ENCODE measurements around the gene ZBP1.
A peak's percentile ranks its signal among the peaks of the same experiment; 100 is the strongest.
"Not testable (repeated sequence)": the region's sequence is repeated elsewhere in the genome, so short reads cannot be mapped to it uniquely, and the experiment has no call there.

Gene ZBP1

DNA sequence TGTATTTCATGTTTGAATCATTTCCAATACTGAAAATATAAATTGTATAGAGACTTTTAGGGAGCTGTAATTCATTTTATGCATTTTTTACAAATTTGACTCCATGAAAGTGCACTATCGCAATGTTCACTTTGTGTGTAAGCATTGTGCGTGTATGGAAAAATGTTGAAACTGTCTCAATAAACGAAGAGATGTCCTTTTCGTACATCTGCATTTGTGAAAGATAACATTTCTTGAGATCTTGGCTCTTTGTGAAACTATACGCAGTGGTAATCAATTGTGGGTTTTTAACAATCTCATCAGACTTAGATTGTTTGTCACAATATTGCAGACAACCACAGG is 18.6 kb upstream of the ZBP1 start:
- DNase-seq (ENCODE audit: low spot score in 2 of 2) = no peak
- H3K27me3 ChIP-seq (ENCODE audit: low read depth) = peaks cover 7% of the 10 kb centered on the region
- in situ Hi-C loops (cut with MboI; ENCODE audit: low sequenced_read_pairs) = no loop called here

DNA sequence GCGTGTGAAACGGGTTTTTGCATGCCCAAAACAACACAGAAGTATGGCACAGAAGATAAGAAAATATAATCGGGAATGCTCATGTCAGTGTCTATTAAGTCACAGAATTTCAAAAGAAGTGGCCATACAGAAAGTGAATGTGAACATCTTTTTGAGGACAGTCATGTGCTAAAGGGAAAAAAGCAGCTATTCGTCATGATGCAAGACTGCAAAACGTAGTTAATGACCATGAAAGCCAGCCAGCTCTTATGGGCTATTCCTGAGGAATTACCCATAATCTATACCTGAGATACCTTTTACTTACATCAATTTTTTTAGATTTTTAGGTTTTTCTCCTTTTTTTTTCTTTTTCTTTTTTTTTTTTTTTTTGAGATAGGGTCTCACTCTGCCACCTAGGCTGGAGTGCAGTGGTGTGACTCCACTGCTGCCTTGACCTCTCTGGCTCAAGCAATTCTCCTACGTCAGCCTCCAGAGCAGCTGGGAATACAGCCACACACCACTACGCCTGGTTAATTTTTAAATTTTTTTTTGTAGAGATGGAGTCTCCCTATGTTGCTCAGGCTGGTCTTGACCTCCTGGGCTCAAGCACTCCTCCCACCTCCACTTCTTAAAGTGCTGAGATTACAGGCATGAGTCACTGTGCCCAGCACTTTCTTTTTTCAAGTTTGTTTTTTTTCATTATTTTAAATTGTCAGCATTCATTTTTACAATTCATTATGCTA is 18.1 kb upstream of the ZBP1 start:
- H3K4me3 ChIP-seq = no peak overlapping the region
- no peaks in the 10 kb centered on the region for H3K36me3 ChIP-seq (replicated peaks)
- no peaks in the 10 kb centered on the region for H3K9me3 ChIP-seq
- no peaks in the 10 kb centered on the region for H3K4me1 ChIP-seq
- no peak for DNase-seq (ENCODE audit: low spot score in 2 of 2)
- in situ Hi-C loops (cut with MboI; ENCODE audit: low sequenced_read_pairs) = no loop called here
- peaks cover 7% of the 10 kb centered on the region for H3K27me3 ChIP-seq (ENCODE audit: low read depth)

More for the DNA sequence above, 18.6 kb upstream of the ZBP1 start:
- Histone ChIP-seq H3K4me3 (no peak overlapping the region), H3K36me3 (replicated peaks) (no peaks in the 10 kb centered on the region), H3K4me1 (no peaks in the 10 kb centered on the region), H3K9me3 (no peaks in the 10 kb centered on the region)

DNA sequence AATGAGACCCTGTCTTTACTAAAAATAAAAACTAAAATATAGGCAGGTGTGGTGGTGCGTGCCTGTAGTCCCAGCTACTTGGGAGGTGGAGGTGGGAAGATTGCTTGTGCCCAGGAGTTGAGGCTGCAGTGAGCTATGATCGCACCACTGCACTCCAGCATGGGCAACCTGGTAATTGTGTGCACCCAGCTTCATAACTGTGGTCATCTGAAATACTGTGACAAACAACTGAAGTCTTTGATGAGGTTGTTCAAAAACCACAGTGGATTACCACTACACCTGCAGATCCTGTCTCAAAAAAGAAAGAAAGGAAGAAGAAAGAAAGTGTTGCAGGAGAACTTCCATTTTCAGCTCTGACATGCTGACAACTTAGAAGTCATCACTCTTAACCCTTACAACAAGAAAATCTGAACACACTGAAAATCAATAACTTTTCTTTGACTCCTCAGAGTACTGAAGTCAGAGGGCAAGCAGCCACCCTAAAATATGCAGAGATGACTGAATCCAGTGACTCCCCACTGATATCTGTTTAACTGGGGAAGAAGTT is 13.8 kb upstream of the ZBP1 start:
- no peaks in the 10 kb centered on the region for H3K36me3 ChIP-seq (replicated peaks)
- H3K9me3 ChIP-seq = no peaks in the 10 kb centered on the region
- DNase-seq (ENCODE audit: low spot score in 2 of 2) = no peak
- no peaks in the 10 kb centered on the region for H3K4me1 ChIP-seq
- H3K27me3 ChIP-seq (ENCODE audit: low read depth) = peaks cover 8% of the 10 kb centered on the region
- in situ Hi-C loops (cut with MboI; ENCODE audit: low sequenced_read_pairs) = no loop called here
- no peak overlapping the region for H3K4me3 ChIP-seq

DNA sequence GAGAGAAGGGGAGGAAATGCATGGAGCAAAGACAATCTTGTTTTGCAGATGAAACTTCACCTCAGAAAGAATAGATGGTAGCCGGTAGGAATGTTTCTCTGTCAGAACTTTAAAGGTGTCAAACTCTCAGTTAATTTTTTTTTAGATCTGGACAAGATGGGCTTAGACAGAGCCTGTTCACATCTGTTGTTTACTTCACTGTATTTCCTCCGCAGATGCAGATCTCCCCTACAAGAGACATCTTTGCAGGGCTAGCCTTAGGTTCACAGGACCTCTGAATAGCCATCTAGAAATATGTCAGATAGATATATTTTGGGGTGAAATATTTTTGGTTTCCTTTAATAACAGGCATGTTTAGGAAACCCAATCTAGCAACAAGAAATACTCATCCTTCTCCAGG is 12.1 kb upstream of the ZBP1 start:
- no peak for DNase-seq (ENCODE audit: low spot score in 2 of 2)

DNA sequence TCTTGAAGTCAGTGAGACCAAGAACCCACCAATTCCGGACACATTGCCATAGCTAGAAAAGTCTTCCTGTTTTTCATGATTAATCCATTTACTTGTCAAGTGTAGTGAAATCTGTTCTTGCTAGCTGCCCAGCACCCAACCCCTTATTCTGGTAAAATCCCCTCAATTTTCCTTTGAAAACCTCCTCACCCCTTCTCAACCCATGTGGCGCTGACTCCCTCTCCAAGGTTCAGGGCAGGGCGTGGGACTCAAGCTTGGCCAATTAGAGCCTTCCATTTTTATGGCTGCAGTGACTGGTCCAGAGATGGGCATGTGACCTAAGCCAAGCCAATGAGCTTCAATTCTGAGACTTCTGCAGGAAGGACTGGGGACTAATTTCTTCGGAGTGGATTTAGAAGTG is 9.8 kb upstream of the ZBP1 start:
- H3K4me3 ChIP-seq = no peak overlapping the region
- no peaks in the 10 kb centered on the region for H3K4me1 ChIP-seq
- in situ Hi-C loops (cut with MboI; ENCODE audit: low sequenced_read_pairs) = no loop called here
- H3K27me3 ChIP-seq (ENCODE audit: low read depth) = 0 out of 2 replicates have a peak, but pooled peaks cover 3% of the 10 kb centered on the region
- no peaks in the 10 kb centered on the region for H3K9me3 ChIP-seq
- H3K36me3 ChIP-seq (replicated peaks) = no peaks in the 10 kb centered on the region
- no peak for DNase-seq (ENCODE audit: low spot score in 2 of 2)

More for the DNA sequence above, 12.1 kb upstream of the ZBP1 start:
- H3K9me3 ChIP-seq = no peaks in the 10 kb centered on the region
- in situ Hi-C loops (cut with MboI; ENCODE audit: low sequenced_read_pairs) = no loop called here
- H3K4me3 ChIP-seq = no peak overlapping the region
- peaks cover 5% of the 10 kb centered on the region; the same call in 1 of the 2 replicates for H3K27me3 ChIP-seq (ENCODE audit: low read depth)
- H3K36me3 ChIP-seq (replicated peaks) = no peaks in the 10 kb centered on the region
- H3K4me1 ChIP-seq = no peaks in the 10 kb centered on the region

DNA sequence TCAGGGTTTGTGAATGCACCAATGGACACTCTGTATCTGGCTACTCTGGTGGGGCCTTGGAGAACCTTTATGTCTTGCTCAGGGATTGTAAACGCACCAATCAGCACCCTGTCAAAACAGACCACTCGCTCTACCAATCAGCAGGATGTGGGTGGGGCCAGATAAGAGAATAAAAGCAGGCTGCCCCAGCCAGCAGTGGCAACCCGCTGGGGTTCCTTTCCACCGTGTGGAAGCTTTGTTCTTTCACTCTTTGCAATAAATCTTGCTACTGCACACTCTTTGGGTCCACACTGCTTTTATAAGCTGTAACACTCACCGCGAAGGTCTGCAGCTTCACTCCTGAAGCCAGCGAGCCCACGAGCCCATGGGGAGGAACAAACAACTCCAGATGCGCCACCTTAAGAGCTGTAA is 9.3 kb upstream of the ZBP1 start:
- H3K27me3 ChIP-seq (ENCODE audit: low read depth); H3K4me1 ChIP-seq; H3K36me3 ChIP-seq (replicated peaks); H3K9me3 ChIP-seq; H3K4me3 ChIP-seq; in situ Hi-C loops (cut with MboI; ENCODE audit: low sequenced_read_pairs); DNase-seq (ENCODE audit: low spot score in 2 of 2): not testable (repeated sequence)

DNA sequence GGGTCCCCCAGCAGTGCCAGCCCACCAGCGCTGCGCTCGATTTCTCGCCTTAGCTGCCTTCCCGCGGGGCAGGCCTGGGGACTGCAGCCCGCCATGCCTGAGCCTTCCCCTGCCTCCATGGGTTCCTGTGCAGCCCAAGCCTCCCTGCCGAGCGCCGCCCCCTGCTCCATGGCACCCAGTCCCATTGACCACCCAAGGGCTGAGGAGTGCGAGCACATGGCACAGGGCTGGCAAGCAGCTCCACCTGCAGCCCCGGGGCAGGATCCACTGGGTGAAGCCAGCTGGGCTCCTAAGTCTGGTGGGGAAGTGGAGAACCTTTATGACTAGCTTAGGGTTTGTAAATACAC is 8.7 kb upstream of the ZBP1 start:
- not testable (repeated sequence) for DNase-seq (ENCODE audit: low spot score in 2 of 2)

DNA sequence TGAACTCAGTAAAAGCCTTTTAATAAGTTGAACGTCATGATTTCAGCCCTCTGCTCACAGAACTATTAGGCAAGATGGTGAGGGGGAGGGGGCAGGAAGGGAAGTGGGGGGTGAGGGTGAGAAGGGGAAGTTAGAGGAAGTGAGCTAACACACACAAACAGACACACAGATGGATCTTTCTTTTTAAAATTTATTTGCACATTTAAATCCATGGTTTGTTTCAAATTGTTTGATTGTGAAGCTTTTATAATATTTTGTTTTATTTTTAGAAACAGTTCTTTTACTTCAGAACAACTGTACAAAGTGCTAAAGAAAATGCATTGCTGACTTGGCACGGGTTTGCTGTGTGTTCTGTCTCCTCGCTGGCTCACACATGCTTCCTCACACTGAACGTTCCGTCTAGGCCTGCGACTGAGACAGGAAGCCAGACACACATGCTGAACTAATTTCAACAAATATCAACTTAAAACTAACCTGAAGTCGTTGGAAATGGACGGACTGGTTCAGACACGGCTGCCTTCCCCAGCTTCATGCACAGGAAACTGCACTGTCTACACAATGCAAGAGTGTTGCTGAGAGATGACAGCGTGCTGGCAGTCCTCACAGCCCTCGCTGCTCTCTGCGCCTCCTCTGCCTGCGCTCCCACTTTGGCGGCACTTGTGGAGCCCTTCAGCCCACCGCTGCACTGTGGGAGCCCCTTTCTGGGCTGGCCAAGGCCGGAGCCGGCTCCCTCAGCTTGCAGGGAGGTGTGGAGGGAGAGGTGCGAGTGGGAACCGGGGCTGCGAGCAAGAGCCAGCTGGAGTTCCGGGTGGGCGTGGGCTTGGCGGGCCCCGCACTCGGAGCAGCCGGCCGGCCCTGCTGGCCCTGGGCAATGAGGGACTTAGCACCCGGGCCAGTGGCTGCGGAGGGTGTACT is 8.1 kb upstream of the ZBP1 start:
- in situ Hi-C loops (cut with MboI; ENCODE audit: low sequenced_read_pairs) = no loop called here
- Histone ChIP-seq H3K9me3 (no peaks in the 10 kb centered on the region), H3K4me3 (no peak overlapping the region), H3K4me1 (no peaks in the 10 kb centered on the region), H3K27me3 (ENCODE audit: low read depth) (0 out of 2 replicates have a peak, but pooled peaks cover 3% of the 10 kb centered on the region), H3K36me3 (replicated peaks) (no peaks in the 10 kb centered on the region)
- DNase-seq (ENCODE audit: low spot score in 2 of 2) = no peak

More for the DNA sequence above, 8.7 kb upstream of the ZBP1 start:
- H3K36me3 ChIP-seq (replicated peaks); H3K4me3 ChIP-seq; H3K4me1 ChIP-seq; H3K27me3 ChIP-seq (ENCODE audit: low read depth); H3K9me3 ChIP-seq; in situ Hi-C loops (cut with MboI; ENCODE audit: low sequenced_read_pairs): not testable (repeated sequence)

DNA sequence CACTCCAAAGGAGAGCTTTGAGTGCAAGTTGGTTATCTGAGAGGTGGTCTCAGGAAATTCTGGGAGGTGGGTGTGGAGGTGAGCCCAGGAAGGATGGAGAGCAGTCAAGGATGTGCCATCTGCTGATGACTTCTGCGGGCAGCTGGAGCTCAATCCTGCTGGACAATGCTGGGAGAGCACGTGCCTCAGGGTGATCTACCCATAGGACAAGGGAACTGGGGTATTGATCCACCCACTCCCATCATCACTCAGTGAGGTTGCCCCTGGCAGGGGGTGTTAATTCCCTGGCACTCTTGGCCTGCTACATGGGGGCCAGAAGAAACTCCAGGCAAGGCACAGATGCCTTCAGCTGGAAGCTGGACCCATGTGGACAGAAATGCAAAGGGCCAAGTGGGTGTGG is 7.1 kb upstream of the ZBP1 start:
- in situ Hi-C loops (cut with MboI; ENCODE audit: low sequenced_read_pairs) = no loop called here
- Histone ChIP-seq H3K36me3 (replicated peaks) (no peaks in the 10 kb centered on the region), H3K4me3 (no peak overlapping the region), H3K27me3 (ENCODE audit: low read depth) (no peaks in the 10 kb centered on the region), H3K4me1 (no peaks in the 10 kb centered on the region), H3K9me3 (no peaks in the 10 kb centered on the region)
- no peak for DNase-seq (ENCODE audit: low spot score in 2 of 2)

DNA sequence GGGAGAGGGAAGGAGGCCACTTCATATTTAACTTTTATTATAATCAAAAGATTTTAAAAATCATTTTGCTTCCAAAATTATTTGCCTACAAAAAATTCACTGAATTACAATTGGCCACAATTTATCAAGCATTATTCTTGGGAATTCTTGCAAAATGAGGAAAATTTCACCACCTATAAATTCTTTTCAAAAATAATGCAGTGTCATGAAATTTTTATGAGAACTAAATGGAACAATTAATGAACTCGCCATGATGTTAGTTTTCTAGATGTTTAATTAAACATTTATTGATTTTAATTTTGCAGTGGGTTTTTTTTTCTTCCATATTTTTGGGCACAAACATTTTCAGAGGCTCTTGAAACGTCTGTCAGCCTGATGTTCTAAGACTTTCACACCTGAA is 5.8 kb upstream of the ZBP1 start:
- H3K9me3 ChIP-seq = no peaks in the 10 kb centered on the region
- no peaks in the 10 kb centered on the region for H3K4me1 ChIP-seq
- no peaks in the 10 kb centered on the region for H3K36me3 ChIP-seq (replicated peaks)
- no peak overlapping the region for H3K4me3 ChIP-seq
- DNase-seq (ENCODE audit: low spot score in 2 of 2) = no peak
- in situ Hi-C loops (cut with MboI; ENCODE audit: low sequenced_read_pairs) = no loop called here
- peaks cover 4% of the 10 kb centered on the region; the same call in 1 of the 2 replicates for H3K27me3 ChIP-seq (ENCODE audit: low read depth)

DNA sequence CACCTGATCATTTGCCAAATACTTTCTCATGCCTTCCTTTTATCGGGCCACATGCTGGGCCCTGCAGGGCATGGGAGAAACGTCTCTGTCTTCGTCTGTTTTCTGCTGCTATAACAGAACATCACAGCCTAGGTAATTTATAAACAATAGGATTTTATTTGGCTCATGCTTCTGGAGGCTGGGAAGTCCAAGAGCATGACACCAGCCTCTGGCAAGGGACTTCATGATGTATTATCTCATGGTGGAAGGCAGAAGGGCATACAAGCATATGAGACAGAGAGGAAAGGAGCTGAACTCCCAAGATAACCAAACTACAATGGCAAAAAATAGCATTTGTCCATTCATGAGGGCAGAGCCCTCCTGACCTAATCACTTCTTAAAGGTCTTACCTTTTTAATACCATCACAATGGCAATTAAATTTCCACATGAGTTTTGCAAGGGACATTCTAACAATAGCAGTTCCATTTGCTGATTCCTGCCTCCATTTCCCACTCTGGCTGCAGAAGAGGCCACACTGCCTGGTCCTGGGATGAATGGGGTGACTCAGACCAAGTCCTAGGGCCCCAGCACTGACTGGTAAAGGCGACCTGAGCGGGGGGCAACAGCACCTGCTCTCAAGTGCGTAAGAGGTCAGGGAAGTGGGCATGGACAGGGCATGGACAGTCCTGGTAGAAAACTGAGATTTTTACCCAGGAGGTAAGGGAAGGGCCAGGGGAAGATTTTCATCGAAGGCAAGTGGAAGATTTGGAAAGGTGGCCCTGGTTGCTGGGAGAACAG is 5.1 kb upstream of the ZBP1 start:
- Histone ChIP-seq H3K4me3 (no peak overlapping the region), H3K9me3 (no peaks in the 10 kb centered on the region), H3K36me3 (replicated peaks) (no peaks in the 10 kb centered on the region), H3K4me1 (no peaks in the 10 kb centered on the region), H3K27me3 (ENCODE audit: low read depth) (peaks cover 8% of the 10 kb centered on the region; the same call in 1 of the 2 replicates)
- in situ Hi-C loops (cut with MboI; ENCODE audit: low sequenced_read_pairs) = no loop called here
- no peak for DNase-seq (ENCODE audit: low spot score in 2 of 2)

DNA sequence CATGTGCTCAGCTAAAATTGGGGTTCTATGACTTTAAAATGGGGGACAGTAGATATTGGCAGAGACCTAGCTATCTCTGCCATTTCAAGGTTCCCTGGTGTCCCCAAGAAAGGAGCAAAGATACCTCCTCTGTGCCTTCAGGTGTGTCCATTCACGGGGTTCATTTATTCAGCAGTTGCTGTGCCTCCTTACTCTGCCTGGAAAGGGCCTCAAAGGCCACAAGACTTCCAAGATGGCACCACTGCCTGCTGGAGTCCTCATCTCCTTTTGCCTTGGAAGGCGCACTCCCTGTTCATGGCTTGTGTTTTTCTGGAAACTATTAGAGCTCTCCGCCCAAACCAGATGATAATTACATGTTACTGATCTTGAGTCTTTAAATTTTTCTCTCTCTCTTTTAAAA is 3.9 kb upstream of the ZBP1 start:
- H3K4me1 ChIP-seq = no peaks in the 10 kb centered on the region
- no peaks in the 10 kb centered on the region for H3K9me3 ChIP-seq
- in situ Hi-C loops (cut with MboI; ENCODE audit: low sequenced_read_pairs) = no loop called here
- no peak for DNase-seq (ENCODE audit: low spot score in 2 of 2)
- H3K4me3 ChIP-seq = no peak overlapping the region
- H3K27me3 ChIP-seq (ENCODE audit: low read depth) = peaks cover 19% of the 10 kb centered on the region
- H3K36me3 ChIP-seq (replicated peaks) = no peaks in the 10 kb centered on the region

DNA sequence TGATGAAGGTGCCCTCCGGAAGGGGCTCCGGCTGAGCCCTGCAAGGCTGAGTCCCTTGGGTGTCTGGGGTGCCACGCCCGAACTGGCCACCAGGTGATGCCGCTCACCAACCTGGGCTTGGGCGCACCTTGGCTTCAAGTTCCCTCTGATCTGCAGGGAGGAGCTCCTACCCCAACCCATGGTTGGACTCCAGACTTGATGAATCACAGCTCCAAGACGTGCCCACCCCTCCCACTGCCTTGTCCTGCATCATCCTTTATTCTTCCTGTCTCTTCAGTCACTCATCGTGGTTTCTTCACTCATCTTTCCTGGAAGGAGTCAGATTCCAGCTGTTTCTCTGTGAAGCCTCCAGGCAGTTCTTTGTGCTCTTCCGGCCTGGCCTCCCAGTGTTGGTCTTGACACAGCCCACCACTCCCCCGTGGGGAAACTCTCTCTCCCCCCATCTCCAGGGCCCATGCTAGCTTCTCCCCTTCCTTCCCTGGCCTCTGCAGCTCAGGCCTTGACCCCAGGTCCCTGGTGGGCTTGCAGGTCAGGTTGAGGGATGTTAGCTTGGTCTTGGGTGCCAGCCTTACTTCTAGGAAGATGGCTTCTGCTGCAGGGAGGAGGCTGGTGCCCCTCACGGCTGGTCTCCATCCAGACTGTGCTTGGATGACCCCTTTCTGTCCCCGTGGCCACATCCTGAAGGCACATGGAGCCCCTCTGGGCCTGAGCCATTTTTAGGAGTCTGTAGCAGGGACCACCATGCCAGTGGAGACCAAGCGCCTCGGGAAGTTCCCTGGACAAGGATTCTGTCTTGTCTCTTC is 2.6 kb upstream of the ZBP1 start:
- peak in 1 of 2 experiments; percentile 57 for DNase-seq (ENCODE audit: low spot score in 2 of 2)
- in situ Hi-C loops (cut with MboI; ENCODE audit: low sequenced_read_pairs) = no loop called here
- Histone ChIP-seq H3K4me3 (no peak overlapping the region), H3K9me3 (no peaks in the 10 kb centered on the region), H3K4me1 (no peaks in the 10 kb centered on the region), H3K27me3 (ENCODE audit: low read depth) (peaks cover 32% of the 10 kb centered on the region), H3K36me3 (replicated peaks) (no peaks in the 10 kb centered on the region)
